DOHH2 (cell line): ENCODE measurements around the gene C16orf78.

Source experiments
- EZH2phosphoT487 ChIP-seq: fragments of 200-600 bp; sonication (generic); IDR thresholded peaks from 2 replicates; pipeline ENCODE4 v1.6.1; 2017; ENCODE audit warnings: borderline replicate concordance, mild to moderate bottlenecking, antibody characterized with exemption, low read length, moderate library complexity, mixed read lengths
- TF ChIP-seq, protein P1 (sequence below): fragments of 200-600 bp; sonication (generic); IDR thresholded peaks from one replicate; pipeline ENCODE4 v1.5.1; 2014; ENCODE audit warnings: antibody characterized with exemption, mild to moderate bottlenecking, low read depth, low read length; ENCODE audit not compliant: poor library complexity, severe bottlenecking

DNA sequence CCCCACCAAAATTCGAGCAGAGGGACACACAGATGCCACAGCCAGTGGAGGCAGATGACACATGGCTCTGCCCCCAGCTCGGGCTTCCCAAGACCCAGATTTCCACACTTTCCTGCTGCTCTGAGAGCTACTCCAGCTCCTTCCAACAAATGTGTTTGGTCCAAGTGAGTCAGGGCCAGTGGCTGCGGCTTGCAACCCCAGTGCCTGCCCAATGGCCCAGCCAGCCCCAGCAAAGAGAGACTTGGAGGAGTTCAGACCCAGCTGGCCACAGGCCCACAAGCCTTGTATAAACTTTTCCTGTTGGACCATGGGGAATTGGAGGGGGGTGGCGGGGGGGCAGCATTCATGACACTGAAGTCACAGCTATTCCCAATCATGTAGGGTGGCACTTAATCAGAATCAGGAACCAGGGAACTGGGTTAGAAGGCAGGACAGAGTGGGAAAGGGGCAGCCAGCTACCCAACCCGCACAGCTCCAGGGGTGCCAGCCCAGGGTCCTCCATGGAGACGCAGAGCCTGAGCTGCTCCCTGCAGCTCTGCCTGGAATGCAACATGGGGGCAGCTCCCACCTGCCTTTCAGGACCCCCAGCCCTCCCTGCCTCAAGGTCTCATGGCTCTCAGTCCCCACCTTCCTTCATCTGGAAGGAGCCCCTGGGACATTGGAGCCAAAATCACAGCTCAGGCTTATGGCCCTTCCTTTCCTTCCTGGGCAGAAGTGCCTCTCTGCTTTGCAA is 17.5 kb upstream of the C16orf78 start:
- TF ChIP-seq, protein P1, sequence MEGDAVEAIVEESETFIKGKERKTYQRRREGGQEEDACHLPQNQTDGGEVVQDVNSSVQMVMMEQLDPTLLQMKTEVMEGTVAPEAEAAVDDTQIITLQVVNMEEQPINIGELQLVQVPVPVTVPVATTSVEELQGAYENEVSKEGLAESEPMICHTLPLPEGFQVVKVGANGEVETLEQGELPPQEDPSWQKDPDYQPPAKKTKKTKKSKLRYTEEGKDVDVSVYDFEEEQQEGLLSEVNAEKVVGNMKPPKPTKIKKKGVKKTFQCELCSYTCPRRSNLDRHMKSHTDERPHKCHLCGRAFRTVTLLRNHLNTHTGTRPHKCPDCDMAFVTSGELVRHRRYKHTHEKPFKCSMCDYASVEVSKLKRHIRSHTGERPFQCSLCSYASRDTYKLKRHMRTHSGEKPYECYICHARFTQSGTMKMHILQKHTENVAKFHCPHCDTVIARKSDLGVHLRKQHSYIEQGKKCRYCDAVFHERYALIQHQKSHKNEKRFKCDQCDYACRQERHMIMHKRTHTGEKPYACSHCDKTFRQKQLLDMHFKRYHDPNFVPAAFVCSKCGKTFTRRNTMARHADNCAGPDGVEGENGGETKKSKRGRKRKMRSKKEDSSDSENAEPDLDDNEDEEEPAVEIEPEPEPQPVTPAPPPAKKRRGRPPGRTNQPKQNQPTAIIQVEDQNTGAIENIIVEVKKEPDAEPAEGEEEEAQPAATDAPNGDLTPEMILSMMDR, result no peak
- no peak for TF ChIP-seq EZH2phosphoT487
